Prostate gland (tissue), 2 donors: ENCODE measurements around the gene CLASP2. TPM values are rescaled to one million over a fixed set of nuclear protein-coding genes. Genes with fewer than 3 reads are reported as not detected.

Experiments used
- DNase-seq: peaks from one replicate; pipeline ENCODE4 v3.0.0-alpha.2; 2019; ENCODE audit warnings: low spot score
- H3K27ac ChIP-seq, 2 donors: fragments of 200-600 bp; sonication (generic); 2 replicates each; pipeline ENCODE4 v1.5.1; 2017 to 2019
- H3K27me3 ChIP-seq: fragments of 200-600 bp; sonication (generic); replicated peaks from 2 replicates; pipeline ENCODE4 v1.5.1; 2019; ENCODE audit not compliant: insufficient read depth
- H3K36me3 ChIP-seq, 2 donors: fragments of 200-600 bp; sonication (generic); 1 replicate in 1 of 2; 2 replicates in 1 of 2; pipeline versions ENCODE4 v1.5.1 to v1.8.1; 2017 to 2019
- H3K4me1 ChIP-seq: fragments of 200-600 bp; sonication (generic); replicated peaks from 2 replicates; pipeline ENCODE4 v1.5.1; 2019
- H3K4me3 ChIP-seq, 2 donors: fragments of 200-600 bp; sonication (generic); 2 replicates each; pipeline ENCODE4 v1.5.1; 2017 to 2019
- H3K9me3 ChIP-seq: fragments of 200-600 bp; sonication (generic); 2 replicates; pipeline ENCODE4 v1.5.1; 2017
- CTCF ChIP-seq, 4 experiments: fragments of 200-600 bp in 2 of 4; fragments of 450-650 bp in 2 of 4; sonication (generic) in 2 of 4; IDR thresholded peaks; 1 replicate in 3 of 4; 2 replicates in 1 of 4; pipeline ENCODE4 v1.5.1; 2016 to 2019; ENCODE audit warnings: antibody characterized with exemption in 4 of 4, mild to moderate bottlenecking in 2 of 4, moderate library complexity in 2 of 4
- POLR2A ChIP-seq: fragments of 450-650 bp; IDR thresholded peaks from one replicate; pipeline ENCODE4 v1.6.1; 2016; ENCODE audit warnings: antibody characterized with exemption, mild to moderate bottlenecking
- POLR2AphosphoS5 ChIP-seq: sonication (generic); formaldehyde crosslinking; IDR thresholded peaks from one replicate; pipeline ENCODE4 v1.6.1; 2017; ENCODE audit warnings: antibody characterized with exemption
- WGBS: methylation state at CpG from one replicate; pipeline ENCODE4 v1.1.5; 2018; 5-methylcytosine and 5-hydroxymethylcytosine counted together
- intact Hi-C: fragments of 100-400 bp; cut with DNase I; formaldehyde crosslinking; loops from one replicate; pipeline ENCODE4 v1.14.2; 2022
- total RNA-seq, 2 donors: library from RNA; depleted of rRNA; stranded (reverse); fragments of >200 nt; gene quantifications; one replicate each; pipeline ENCODE4 v1.1.0, GENCODE V29; 2016

Gene CLASP2
- total RNA-seq, 2 donors from 2014 or later = 34.5 to 73.2 TPM

- no peaks in the 10 kb centered on the region for H3K36me3 ChIP-seq
- no peak for DNase-seq
- no peaks in the 10 kb centered on the region for H3K4me1 ChIP-seq
- H3K4me3 ChIP-seq = no peak overlapping the region
- H3K27ac ChIP-seq = no peak overlapping the region
- no peaks in the 10 kb centered on the region for H3K27me3 ChIP-seq
- TF ChIP-seq POLR2A (no peak), POLR2AphosphoS5 (no peak), CTCF (IDR thresholded peaks at IDR 0.05) (no peak)
- intact Hi-C loops = no loop called here
- H3K9me3 ChIP-seq = no peaks in the 10 kb centered on the region
These were observed 176.1 kb downstream of the CLASP2 start for GRCh38 chr3:33541918-33542317.

GRCh38 chr3:33538678-33539339 is 179.2 kb downstream of the CLASP2 start:
- Histone ChIP-seq H3K27me3 (no peaks in the 10 kb centered on the region), H3K27ac (no peak overlapping the region), H3K4me3 (no peak overlapping the region), H3K9me3 (no peaks in the 10 kb centered on the region), H3K4me1 (no peaks in the 10 kb centered on the region), H3K36me3 (no peaks in the 10 kb centered on the region)
- no peak for DNase-seq
- intact Hi-C loops = no loop called here
- TF ChIP-seq POLR2A = no peak
- TF ChIP-seq CTCF (IDR thresholded peaks at IDR 0.05) = no peak
- no peak for TF ChIP-seq POLR2AphosphoS5
- 89% methylated on average over 4 of the region's 4 CpGs for WGBS

- Histone ChIP-seq H3K36me3 (peaks cover 0 to 4% of the 10 kb centered on the region in 2 donors), H3K9me3 (no peaks in the 10 kb centered on the region), H3K27ac (no peak overlapping the region), H3K27me3 (no peaks in the 10 kb centered on the region), H3K4me3 (no peak overlapping the region), H3K4me1 (no peaks in the 10 kb centered on the region)
- intact Hi-C loops = no loop called here
- no peak for TF ChIP-seq CTCF (IDR thresholded peaks at IDR 0.05)
- TF ChIP-seq POLR2A = no peak
- no peak for TF ChIP-seq POLR2AphosphoS5
- no peak for DNase-seq
These were observed 180.9 kb downstream of the CLASP2 start for GRCh38 chr3:33537133-33537532.

- Histone ChIP-seq H3K4me1 (no peaks in the 10 kb centered on the region), H3K9me3 (no peaks in the 10 kb centered on the region), H3K27ac (no peak overlapping the region), H3K27me3 (no peaks in the 10 kb centered on the region), H3K36me3 (no peaks in the 10 kb centered on the region), H3K4me3 (no peak overlapping the region)
- intact Hi-C loops = no loop called here
- no peak for TF ChIP-seq POLR2A
- no peak for TF ChIP-seq POLR2AphosphoS5
- no peak for TF ChIP-seq CTCF (IDR thresholded peaks at IDR 0.05)
- 93% methylated on average over 1 of the region's 1 CpG for WGBS
- DNase-seq = no peak
These were observed 191.3 kb downstream of the CLASP2 start for GRCh38 chr3:33526787-33527186.

GRCh38 chr3:33525232-33525631 is 192.8 kb downstream of the CLASP2 start:
- Histone ChIP-seq H3K4me1 (no peaks in the 10 kb centered on the region), H3K27ac (no peak overlapping the region), H3K9me3 (no peaks in the 10 kb centered on the region), H3K36me3 (no peaks in the 10 kb centered on the region), H3K4me3 (no peak overlapping the region), H3K27me3 (no peaks in the 10 kb centered on the region)
- WGBS = 92% methylated on average over 2 of the region's 2 CpGs
- intact Hi-C loops = no loop called here
- DNase-seq = no peak
- TF ChIP-seq CTCF (IDR thresholded peaks at IDR 0.05) (no peak), POLR2AphosphoS5 (no peak), POLR2A (no peak)
